HepG2 (cell line): ENCODE data around the gene PIAS1. TPM values are rescaled to one million over a fixed set of nuclear protein-coding genes. Genes with fewer than 3 reads are reported as not detected.
A peak's percentile ranks its signal among the peaks of the same experiment; 100 is the strongest.

Source experiments
- ARID2 ChIP-seq: sonication (generic); formaldehyde crosslinking; IDR thresholded peaks from 2 replicates; pipeline ENCODE4 v1.8.1; 2022; ENCODE audit warnings: mild to moderate bottlenecking, missing genetic modification reagents, borderline replicate concordance
- ESRRA ChIP-seq: sonication (generic); formaldehyde crosslinking; IDR thresholded peaks from 2 replicates; pipeline ENCODE4 v1.5.1; 2020; ENCODE audit warnings: mild to moderate bottlenecking, low read depth, missing genetic modification reagents
- FOXA3 ChIP-seq: IDR thresholded peaks from 2 replicates; pipeline ENCODE4 v1.6.1; 2016; ENCODE audit warnings: missing genetic modification reagents, missing compliant biosample characterization
- FOXK1 ChIP-seq: sonication (generic); formaldehyde crosslinking; IDR thresholded peaks from 2 replicates; pipeline ENCODE4 v1.4.0; 2020; ENCODE audit warnings: low read depth, missing genetic modification reagents, borderline replicate concordance
- GATA4 ChIP-seq: sonication (generic); IDR thresholded peaks from 2 replicates; pipeline ENCODE4 v1.6.1; 2016; ENCODE audit warnings: antibody characterized with exemption, low read depth, borderline replicate concordance
- HINFP ChIP-seq: sonication (generic); formaldehyde crosslinking; IDR thresholded peaks from 2 replicates; pipeline ENCODE4 v1.4.0; 2020; ENCODE audit warnings: low read depth, mild to moderate bottlenecking, missing genetic modification reagents
- HNRNPK ChIP-seq: fragments of 200-400 bp; formaldehyde crosslinking; IDR thresholded peaks from 2 replicates; pipeline ENCODE4 v1.6.1; 2018; ENCODE audit warnings: low read length, low read depth, moderate library complexity, mild to moderate bottlenecking; ENCODE audit not compliant: poor library complexity, severe bottlenecking
- HOXA7 ChIP-seq: sonication (generic); formaldehyde crosslinking; IDR thresholded peaks from 2 replicates; pipeline ENCODE4 v1.8.1; 2022; ENCODE audit warnings: mild to moderate bottlenecking, missing genetic modification reagents, moderate library complexity
- KDM3A ChIP-seq: IDR thresholded peaks from 2 replicates; pipeline ENCODE4 v1.6.1; 2018; ENCODE audit warnings: low read depth, missing compliant biosample characterization
- MED1 ChIP-seq: sonication (generic); formaldehyde crosslinking; IDR thresholded peaks from 2 replicates; pipeline ENCODE4 v1.4.0; 2020; ENCODE audit warnings: missing genetic modification reagents
- MXD3 ChIP-seq: IDR thresholded peaks from 2 replicates; pipeline ENCODE4 v1.6.1; 2016; ENCODE audit warnings: mild to moderate bottlenecking, missing biosample characterization, missing genetic modification reagents
- NFE2 ChIP-seq: sonication (generic); formaldehyde crosslinking; IDR thresholded peaks from 2 replicates; pipeline ENCODE4 v1.4.0; 2020; ENCODE audit warnings: missing genetic modification reagents
- NKX3-1 ChIP-seq: sonication (generic); formaldehyde crosslinking; IDR thresholded peaks from 2 replicates; pipeline ENCODE4 v1.5.0; 2020; ENCODE audit warnings: missing genetic modification reagents
- PLSCR1 ChIP-seq: sonication (generic); formaldehyde crosslinking; IDR thresholded peaks from 2 replicates; pipeline ENCODE4 v1.5.0; 2020; ENCODE audit warnings: missing genetic modification reagents, mild to moderate bottlenecking, borderline replicate concordance
- PRDM15 ChIP-seq: sonication (generic); formaldehyde crosslinking; IDR thresholded peaks from 2 replicates; pipeline ENCODE4 v1.4.0; 2020; ENCODE audit warnings: missing genetic modification reagents
- SIN3B ChIP-seq: fragments of 150-350 bp; IDR thresholded peaks from 2 replicates; pipeline ENCODE4 v1.6.1; 2014; ENCODE audit warnings: low read length
- ZBTB7A ChIP-seq: sonication (generic); formaldehyde crosslinking; IDR thresholded peaks from 2 replicates; pipeline ENCODE4 v1.8.0; 2022; ENCODE audit warnings: mild to moderate bottlenecking, missing genetic modification reagents
- ZNF280B ChIP-seq: sonication (generic); formaldehyde crosslinking; IDR thresholded peaks from 2 replicates; pipeline ENCODE4 v1.5.0; 2020; ENCODE audit warnings: missing genetic modification reagents, mild to moderate bottlenecking, borderline replicate concordance
- ZNF331 ChIP-seq: sonication (generic); formaldehyde crosslinking; IDR thresholded peaks from 2 replicates; pipeline ENCODE4 v1.4.0; 2020; ENCODE audit warnings: missing genetic modification reagents
- ZNF550 ChIP-seq: sonication (generic); formaldehyde crosslinking; IDR thresholded peaks from 2 replicates; pipeline ENCODE4 v1.4.0; 2020; ENCODE audit warnings: mild to moderate bottlenecking, missing genetic modification reagents, borderline replicate concordance
- ZNF616 ChIP-seq: sonication (generic); formaldehyde crosslinking; IDR thresholded peaks from 2 replicates; pipeline ENCODE4 v1.5.0; 2020; ENCODE audit warnings: low read depth, mild to moderate bottlenecking, missing genetic modification reagents
- polyA plus RNA-seq, 8 experiments: library from polyadenylated mRNA; depleted of rRNA in 3 of 8; stranded (reverse) in 7 of 8; unstranded in 1 of 8; fragments of >200 nt; fragmentation: Illumina TruSeq in 4 of 8; extraction: Trizol in 4 of 8; gene quantifications; 2 replicates each; pipeline versions ENCODE4 v1.2.1 to v1.2.3, GENCODE V29; 2011 to 2016; ENCODE audit warnings: low read depth in 4 of 8, missing spikeins in 1 of 8, mixed read lengths in 1 of 8; ENCODE audit not compliant: insufficient read depth in 1 of 8
- total RNA-seq, 5 experiments: library from RNA; depleted of rRNA; stranded (reverse); fragments of >200 nt; fragmentation: Illumina TruSeq; extraction: Trizol; gene quantifications; 2 replicates each; pipeline ENCODE4 v1.2.3, GENCODE V29; 2016; ENCODE audit warnings: low read depth in 1 of 5

The PIAS1 gene
- total and polyA plus RNA-seq, 2 of the 13 experiments (the other 11 are each of a cell fraction or from before 2014, with no cell fraction given): 20.7 to 33.7 TPM

- TF ChIP-seq MXD3: peak; percentile 83; the same call in 1 of the 2 replicates
- 0 out of 2 replicates have a peak, but pooled peaks have one; percentile 19 for TF ChIP-seq ZBTB7A (CRISPR knock-in tag)
- no peak for TF ChIP-seq FOXK1 (CRISPR knock-in tag)
- no peak for TF ChIP-seq HNRNPK
- no peak for TF ChIP-seq SIN3B
- TF ChIP-seq HOXA7 (CRISPR knock-in tag): no peak
- TF ChIP-seq PRDM15: peak; percentile 66
- 0 out of 2 replicates have a peak, but pooled peaks have one; percentile 2 for TF ChIP-seq ARID2 (CRISPR knock-in tag)
- TF ChIP-seq ZNF616 (CRISPR knock-in tag): peak; percentile 93; the same call in 1 of the 2 replicates
- TF ChIP-seq NKX3-1 (CRISPR knock-in tag): peak; percentile 82
- no peak for TF ChIP-seq PLSCR1
- no peak for TF ChIP-seq NFE2 (CRISPR knock-in tag)
- TF ChIP-seq ZNF280B (CRISPR knock-in tag): peak; percentile 71; the same call in 1 of the 2 replicates
- no peak for TF ChIP-seq KDM3A
- peak; percentile 76 for TF ChIP-seq ESRRA
- 0 out of 2 replicates have a peak, but pooled peaks have one; percentile 5 for TF ChIP-seq MED1 (CRISPR knock-in tag)
- TF ChIP-seq FOXA3 (CRISPR knock-in tag): peak; percentile 25; the same call in 1 of the 2 replicates
- TF ChIP-seq HINFP (CRISPR knock-in tag): 0 out of 2 replicates have a peak, but pooled peaks have one; percentile 40
- peak; percentile 81; the same call in 1 of the 2 replicates for TF ChIP-seq ZNF331 (CRISPR knock-in tag)
- no peak; the same call in 1 of the 2 replicates for TF ChIP-seq GATA4
- no peak for TF ChIP-seq ZNF550
Observed at GRCh38 chr15:68229386-68230156, 175.5 kb downstream of the PIAS1 start, which contains the start of gene CLN6 (continued).
